ENCODE measurements around the gene PSG6. TPM values are rescaled to one million over a fixed set of nuclear protein-coding genes. Genes with fewer than 3 reads are reported as not detected.

Gene PSG6
- not detected in 2 replicates for total RNA-seq

DNA sequence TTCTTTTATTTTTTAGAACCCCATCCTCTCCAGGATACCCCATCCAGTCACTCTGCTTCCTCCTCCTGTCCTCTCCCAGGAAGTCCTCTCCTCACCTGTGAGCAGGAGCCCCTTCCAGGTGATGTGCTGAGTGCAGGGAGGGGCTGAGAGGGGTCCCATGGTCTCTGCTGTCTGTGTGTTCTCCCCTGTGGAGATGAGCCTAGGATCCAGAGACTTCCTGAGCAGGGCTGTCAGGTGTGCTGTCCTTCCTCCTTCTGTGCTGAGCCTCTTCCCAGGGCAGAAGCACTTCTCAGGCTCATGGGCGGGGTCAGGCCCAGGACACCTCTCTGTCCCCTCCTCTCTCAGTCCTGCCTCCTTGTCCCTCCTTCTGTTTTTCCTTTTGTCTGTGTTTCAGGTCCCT is at the start of gene PSG6:
PSG6 (minus strand) TSS at position 261 of the 400 bp plus-strand sequence; CDS start at position 159, 102 bp downstream.

DNA sequence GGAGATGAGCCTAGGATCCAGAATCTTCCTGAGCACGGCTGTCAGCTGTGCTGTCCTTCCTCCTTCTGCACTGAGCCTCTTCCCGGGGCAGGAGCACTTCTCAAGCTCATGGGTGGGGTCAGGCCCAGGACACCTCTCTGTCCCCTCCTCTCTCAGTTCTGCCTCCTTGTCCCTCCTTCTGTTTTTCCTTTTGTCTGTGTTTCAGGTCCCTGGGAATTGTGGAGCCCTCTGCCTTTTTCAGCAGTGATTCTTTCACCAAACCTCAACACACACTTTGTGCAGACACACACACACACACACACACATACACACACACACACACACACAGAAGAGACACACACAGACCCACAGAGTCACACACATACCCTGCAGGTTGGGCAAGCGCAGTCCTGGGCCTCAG is 19.4 kb upstream of the PSG6 start, which contains the start of gene PSG7:
PSG7 (minus strand) TSS at position 101 of the 400 bp plus-strand sequence. CDS start 131 bp downstream, outside the sequence.

DNA sequence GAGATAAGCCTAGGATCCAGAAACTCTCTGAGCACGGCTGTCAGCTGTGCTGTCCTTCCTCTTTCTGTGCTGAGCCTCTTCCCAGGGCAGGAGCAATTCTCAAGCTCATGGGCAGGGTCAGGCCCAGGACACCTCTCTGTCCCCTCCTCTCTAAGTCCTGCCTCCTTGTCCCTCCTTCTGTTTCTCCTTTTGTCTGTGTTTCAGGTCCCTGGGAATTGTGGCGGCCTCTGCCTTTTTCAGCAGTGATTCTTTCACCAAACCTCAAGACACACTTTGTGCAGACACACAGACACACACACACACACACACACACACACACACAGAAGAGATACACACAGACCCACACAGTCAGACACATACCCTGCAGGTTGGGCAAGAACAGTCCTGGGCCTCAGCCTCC is 38.1 kb downstream of the PSG6 start, which contains the start of gene PSG1:
PSG1 (minus strand) TSS at position 101 of the 400 bp plus-strand sequence. CDS start 132 bp downstream, outside the sequence.

Other genes with a start within 250 kb of the PSG6 start
- not detected in 2 replicates for gene PSG3, start 177.4 kb downstream of the PSG6 start, total RNA-seq
- not detected in 2 replicates for gene PSG8, start 152.2 kb downstream of the PSG6 start, total RNA-seq
- gene PSG1, start 38.2 kb downstream of the PSG6 start, total RNA-seq: not detected in 2 replicates
- 0.36 TPM in 1 of 2 replicates, not detected in the other for gene PSG7, start 19.3 kb upstream of the PSG6 start, total RNA-seq
- gene PSG11, start 108.6 kb upstream of the PSG6 start, total RNA-seq: not detected in 2 replicates
- gene PSG2, start 164.8 kb upstream of the PSG6 start, total RNA-seq: not detected in 2 replicates

Measured in cardiac atrium fibroblast (primary cell).